Measurements from ENCODE around the gene SAMD1. TPM values are rescaled to one million over a fixed set of nuclear protein-coding genes. Genes with fewer than 3 reads are reported as not detected.

Gene SAMD1
- total RNA-seq, 1 experiment from 2014 or later: 56.0 TPM

- Histone ChIP-seq H3K27me3 (replicated peaks; ENCODE audit: insufficient read depth, low read depth, low read length, poor library complexity) (no peaks in the 10 kb centered on the region), H3K4me3 (ENCODE audit: low read depth, low read length, poor library complexity, severe bottlenecking) (no peak overlapping the region), H3K27ac (ENCODE audit: low read depth, low read length, poor library complexity, severe bottlenecking) (no peak overlapping the region), H3K36me3 (ENCODE audit: insufficient read depth, low read length, poor library complexity, severe bottlenecking) (peaks cover 6% of the 10 kb centered on the region), H3K9me3 (ENCODE audit: low read depth, low read length, poor library complexity, severe bottlenecking) (no peaks in the 10 kb centered on the region), H3K4me1 (ENCODE audit: insufficient read depth, low read length, poor library complexity, severe bottlenecking) (no peaks in the 10 kb centered on the region)
- BruUV-seq (replicated peaks): no TSS peak
- ChIA-PET CTCF (interaction anchor here (0.6 kb wide), 2 partner anchors 14 to 58 kb away, joined by 3 to 9 read pairs; no protein-coding TSS in a partner anchor), POLR2A (ENCODE audit: low non-redundant PET) (no interaction called here)
- no peak for DNase-seq (ENCODE audit: low spot score)
- intact Hi-C loops (cut with micrococcal nuclease; ENCODE audit: unreplicated experiment): no loop called here
- TF ChIP-seq CTCF (conservative IDR thresholded peaks at IDR 0.05; ENCODE audit: low read depth, low read length) (no peak), EZH2 (IDR thresholded peaks at IDR 0.05; ENCODE audit: borderline replicate concordance, low read depth, low read length, poor library complexity, severe bottlenecking) (no peak)
Observed at GRCh38 chr19:14102102-14102696, 11.6 kb upstream of the SAMD1 start.

GRCh38 chr19:14101003-14101545 lies 10.5 kb upstream of the SAMD1 start:
- ChIA-PET POLR2A (ENCODE audit: low non-redundant PET) (no interaction called here), CTCF (no interaction called here)
- no peak for DNase-seq (ENCODE audit: low spot score)
- Histone ChIP-seq H3K4me3 (ENCODE audit: low read depth, low read length, poor library complexity, severe bottlenecking) (no peak overlapping the region), H3K36me3 (ENCODE audit: insufficient read depth, low read length, poor library complexity, severe bottlenecking) (peaks cover 8% of the 10 kb centered on the region), H3K27ac (ENCODE audit: low read depth, low read length, poor library complexity, severe bottlenecking) (no peak overlapping the region), H3K9me3 (ENCODE audit: low read depth, low read length, poor library complexity, severe bottlenecking) (no peaks in the 10 kb centered on the region), H3K27me3 (replicated peaks; ENCODE audit: insufficient read depth, low read depth, low read length, poor library complexity) (no peaks in the 10 kb centered on the region), H3K4me1 (ENCODE audit: insufficient read depth, low read length, poor library complexity, severe bottlenecking) (no peaks in the 10 kb centered on the region)
- intact Hi-C loops (cut with micrococcal nuclease; ENCODE audit: unreplicated experiment): no loop called here
- BruUV-seq (replicated peaks): no TSS peak
- TF ChIP-seq CTCF (conservative IDR thresholded peaks at IDR 0.05; ENCODE audit: low read depth, low read length): no peak
- TF ChIP-seq EZH2 (IDR thresholded peaks at IDR 0.05; ENCODE audit: borderline replicate concordance, low read depth, low read length, poor library complexity, severe bottlenecking): no peak

- intact Hi-C loops (cut with micrococcal nuclease; ENCODE audit: unreplicated experiment): no loop called here
- DNase-seq (ENCODE audit: low spot score): no peak
- CTCF ChIA-PET: no interaction called here
Observed at GRCh38 chr19:14097532-14098151, 7.1 kb upstream of the SAMD1 start.

More at GRCh38 chr19:14097532-14098151, 7.1 kb upstream of the SAMD1 start:
- no peak overlapping the region for H3K27ac ChIP-seq (ENCODE audit: low read depth, low read length, poor library complexity, severe bottlenecking)
- H3K36me3 ChIP-seq (ENCODE audit: insufficient read depth, low read length, poor library complexity, severe bottlenecking): peaks cover 8% of the 10 kb centered on the region
- H3K27me3 ChIP-seq (replicated peaks; ENCODE audit: insufficient read depth, low read depth, low read length, poor library complexity): no peaks in the 10 kb centered on the region
- no TSS peak for BruUV-seq (replicated peaks)
- H3K9me3 ChIP-seq (ENCODE audit: low read depth, low read length, poor library complexity, severe bottlenecking): peaks cover 8% of the 10 kb centered on the region
- peak; percentile 33 for TF ChIP-seq CTCF (conservative IDR thresholded peaks at IDR 0.05; ENCODE audit: low read depth, low read length)
- no peak for TF ChIP-seq EZH2 (IDR thresholded peaks at IDR 0.05; ENCODE audit: borderline replicate concordance, low read depth, low read length, poor library complexity, severe bottlenecking)
- H3K4me1 ChIP-seq (ENCODE audit: insufficient read depth, low read length, poor library complexity, severe bottlenecking): no peaks in the 10 kb centered on the region
- POLR2A ChIA-PET (ENCODE audit: low non-redundant PET): no interaction called here
- H3K4me3 ChIP-seq (ENCODE audit: low read depth, low read length, poor library complexity, severe bottlenecking): no peak overlapping the region
